Measurements from ENCODE around the gene MIDN.

Gene MIDN

GRCh38 chr19:1289686-1290025, 41.3 kb downstream of the MIDN start:
- H3K79me2 ChIP-seq (ENCODE audit: insufficient read depth, low read length), result no peaks in the 10 kb centered on the region
- no peaks in the 10 kb centered on the region for H4K20me1 ChIP-seq (ENCODE audit: insufficient read depth, low read length)
- H3F3A ChIP-seq (ENCODE audit: insufficient read depth, low read length), result no peaks in the 10 kb centered on the region
- no peak overlapping the region for H2AFZ ChIP-seq (ENCODE audit: low read length)
- 0 out of 2 replicates have a peak, but pooled peaks cover 17% of the 10 kb centered on the region for H3K27me3 ChIP-seq (ENCODE audit: insufficient read depth, low read length)
- H3K4me3 ChIP-seq (ENCODE audit: low read depth, low read length, poor library complexity, severe bottlenecking), result no peak overlapping the region
- no peak overlapping the region for H3K9ac ChIP-seq (ENCODE audit: low read length)
- H3K9me2 ChIP-seq (ENCODE audit: low read depth, low read length), result no peaks in the 10 kb centered on the region
- H3K4me1 ChIP-seq (ENCODE audit: insufficient read depth, low read length, severe bottlenecking), result peaks cover 3% of the 10 kb centered on the region
- H3K4me2 ChIP-seq (ENCODE audit: low read length), result no peak overlapping the region
- TF ChIP-seq CTCF (IDR thresholded peaks at IDR 0.05; ENCODE audit: low read length) (no peak), EZH2 (IDR thresholded peaks at IDR 0.05; ENCODE audit: borderline replicate concordance, low read length) (no peak)
- no peak overlapping the region for H3K27ac ChIP-seq (ENCODE audit: low read depth, low read length, poor library complexity, severe bottlenecking)
- no peaks in the 10 kb centered on the region for H3K36me3 ChIP-seq (ENCODE audit: insufficient read depth, low read length)
- H3K9me3 ChIP-seq (ENCODE audit: low read length), result no peaks in the 10 kb centered on the region

- H3K4me2 ChIP-seq (ENCODE audit: low read length), result no peak overlapping the region
- H3K9ac ChIP-seq (ENCODE audit: low read length), result no peak overlapping the region
- no peaks in the 10 kb centered on the region for H3K79me2 ChIP-seq (ENCODE audit: insufficient read depth, low read length)
- TF ChIP-seq CTCF (IDR thresholded peaks at IDR 0.05; ENCODE audit: low read length) (no peak), EZH2 (IDR thresholded peaks at IDR 0.05; ENCODE audit: borderline replicate concordance, low read length) (no peak)
- no peaks in the 10 kb centered on the region for H3F3A ChIP-seq (ENCODE audit: insufficient read depth, low read length)
- H3K9me2 ChIP-seq (ENCODE audit: low read depth, low read length), result no peaks in the 10 kb centered on the region
- no peaks in the 10 kb centered on the region for H4K20me1 ChIP-seq (ENCODE audit: insufficient read depth, low read length)
- H3K9me3 ChIP-seq (ENCODE audit: low read length), result no peaks in the 10 kb centered on the region
- H2AFZ ChIP-seq (ENCODE audit: low read length), result no peak overlapping the region
- H3K27ac ChIP-seq (ENCODE audit: low read depth, low read length, poor library complexity, severe bottlenecking), result no peak overlapping the region
- H3K27me3 ChIP-seq (ENCODE audit: insufficient read depth, low read length), result 0 out of 2 replicates have a peak, but pooled peaks cover 17% of the 10 kb centered on the region
- H3K4me3 ChIP-seq (ENCODE audit: low read depth, low read length, poor library complexity, severe bottlenecking), result no peak overlapping the region
- H3K4me1 ChIP-seq (ENCODE audit: insufficient read depth, low read length, severe bottlenecking), result peaks cover 3% of the 10 kb centered on the region
- no peaks in the 10 kb centered on the region for H3K36me3 ChIP-seq (ENCODE audit: insufficient read depth, low read length)
These were observed 41.9 kb downstream of the MIDN start for GRCh38 chr19:1290196-1290702.

- H3K4me2 ChIP-seq (ENCODE audit: low read length), result no peak overlapping the region
- no peak overlapping the region for H3K9ac ChIP-seq (ENCODE audit: low read length)
- no peaks in the 10 kb centered on the region for H4K20me1 ChIP-seq (ENCODE audit: insufficient read depth, low read length)
- 0 out of 2 replicates have a peak, but pooled peaks cover 17% of the 10 kb centered on the region for H3K27me3 ChIP-seq (ENCODE audit: insufficient read depth, low read length)
- no peaks in the 10 kb centered on the region for H3K9me3 ChIP-seq (ENCODE audit: low read length)
- no peak overlapping the region for H2AFZ ChIP-seq (ENCODE audit: low read length)
- no peaks in the 10 kb centered on the region for H3K36me3 ChIP-seq (ENCODE audit: insufficient read depth, low read length)
- peaks cover 3% of the 10 kb centered on the region for H3K4me1 ChIP-seq (ENCODE audit: insufficient read depth, low read length, severe bottlenecking)
- H3K9me2 ChIP-seq (ENCODE audit: low read depth, low read length), result no peaks in the 10 kb centered on the region
- H3K4me3 ChIP-seq (ENCODE audit: low read depth, low read length, poor library complexity, severe bottlenecking), result no peak overlapping the region
- H3K79me2 ChIP-seq (ENCODE audit: insufficient read depth, low read length), result no peaks in the 10 kb centered on the region
- no peaks in the 10 kb centered on the region for H3F3A ChIP-seq (ENCODE audit: insufficient read depth, low read length)
- H3K27ac ChIP-seq (ENCODE audit: low read depth, low read length, poor library complexity, severe bottlenecking), result no peak overlapping the region
- TF ChIP-seq CTCF (IDR thresholded peaks at IDR 0.05; ENCODE audit: low read length), result no peak
These were observed 42.6 kb downstream of the MIDN start for GRCh38 chr19:1290703-1291651.
